Activated CD4-positive, alpha-beta T cell treated with anti-CD3 and anti-CD28 coated beads, Interleukin-2, amount 10 ng/mL, durations not matched to agents 24 days and 14 days (primary cell): ENCODE results near the gene BTF3L4. TPM values are rescaled to one million over a fixed set of nuclear protein-coding genes. Genes with fewer than 3 reads are reported as not detected.
A peak's percentile ranks its signal among the peaks of the same experiment; 100 is the strongest.
"Not testable (repeated sequence)": the region's sequence is repeated elsewhere in the genome, so short reads cannot be mapped to it uniquely, and the experiment has no call there.

Experiments
- DNase-seq: peaks from one replicate; pipeline ENCODE4 v3.0.0; 2022
- H3K27ac Mint-ChIP-seq: one replicate; pipeline ENCODE4 v1.8.0; 2022; ENCODE audit warnings: mild to moderate bottlenecking, mixed read lengths
- H3K27me3 Mint-ChIP-seq: one replicate; pipeline ENCODE4 v1.8.0; 2022; ENCODE audit warnings: mixed read lengths
- H3K36me3 Mint-ChIP-seq: one replicate; pipeline ENCODE4 v1.8.0; 2022; ENCODE audit warnings: low read depth, mild to moderate bottlenecking, mixed read lengths
- H3K4me1 Mint-ChIP-seq: one replicate; pipeline ENCODE4 v1.8.0; 2021; ENCODE audit warnings: mixed read lengths
- H3K4me3 Mint-ChIP-seq: one replicate; pipeline ENCODE4 v1.8.0; 2022; ENCODE audit warnings: mild to moderate bottlenecking, moderate library complexity, mixed read lengths
- H3K9me3 Mint-ChIP-seq: one replicate; pipeline ENCODE4 v1.8.0; 2021; ENCODE audit warnings: mixed read lengths
- intact Hi-C: fragments of 100-400 bp; cut with micrococcal nuclease; formaldehyde crosslinking; loops from one replicate; pipeline ENCODE4 v1.15.1; 2023
- total RNA-seq: library from RNA; stranded (reverse); gene quantifications from 2 replicates; pipeline ENCODE4 v1.2.3, GENCODE V29; 2022

BTF3L4 gene
- total RNA-seq, 1 donor from 2014 or later: 50.0 TPM

DNA sequence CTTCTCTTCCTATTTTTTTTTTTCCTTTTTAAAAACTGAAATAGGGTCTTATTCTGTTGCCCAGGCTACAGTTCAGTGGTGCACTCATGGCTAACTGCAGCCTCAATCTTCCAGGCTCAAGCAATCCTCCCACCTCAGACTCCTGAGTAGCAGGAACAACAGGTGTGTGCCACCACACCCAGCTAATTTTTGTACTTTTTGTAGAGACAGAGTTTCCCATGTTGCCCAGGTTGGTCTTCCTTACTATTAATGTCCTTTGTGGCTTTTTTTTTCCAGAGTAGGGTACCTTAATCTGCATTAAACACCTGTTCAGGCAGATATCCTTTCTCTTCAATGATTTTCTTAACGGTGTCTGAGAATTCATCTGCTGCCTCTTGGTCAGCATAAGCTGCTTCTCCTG, 18.2 kb upstream of the BTF3L4 start:
- Mint-ChIP-seq H3K36me3 (peaks cover 31% of the 10 kb centered on the region), H3K27ac (no peak overlapping the region), H3K27me3 (no peaks in the 10 kb centered on the region), H3K9me3 (peaks cover 3% of the 10 kb centered on the region), H3K4me3 (no peak overlapping the region), H3K4me1 (peaks cover 8% of the 10 kb centered on the region)
- intact Hi-C loops: no loop called here
- no peak for DNase-seq

DNA sequence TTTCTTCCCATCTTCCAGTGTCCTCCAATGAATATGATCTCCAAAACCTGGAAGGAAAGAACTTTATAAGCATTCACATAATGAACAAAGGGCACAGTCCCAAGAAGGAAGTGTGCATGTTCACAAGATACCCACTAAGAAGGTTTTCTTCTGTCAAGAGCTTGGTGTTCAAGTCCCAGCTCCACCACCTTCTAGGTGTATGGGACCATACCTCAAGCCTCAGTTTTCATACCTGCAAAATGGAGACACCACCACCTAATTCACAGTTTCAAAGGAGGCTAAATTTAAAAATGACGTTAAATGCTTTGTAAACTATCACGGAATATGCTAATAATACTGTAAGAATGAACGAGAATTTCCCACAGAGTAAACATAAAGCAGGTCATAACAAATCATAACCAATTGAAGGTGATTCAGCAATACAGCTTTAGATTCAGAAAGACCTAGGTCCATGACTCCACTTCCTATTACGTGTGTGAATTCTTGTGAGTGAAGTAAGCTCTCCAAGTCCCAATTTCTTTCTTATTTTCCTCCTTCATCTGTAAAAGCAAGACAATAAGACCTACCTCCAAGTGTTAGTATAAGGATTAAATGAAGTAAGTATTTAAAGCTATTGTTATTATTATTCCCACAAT, 14.4 kb upstream of the BTF3L4 start:
- no peak for DNase-seq
- Mint-ChIP-seq H3K36me3 (peaks cover 27% of the 10 kb centered on the region), H3K27me3 (no peaks in the 10 kb centered on the region), H3K4me1 (peaks cover 2% of the 10 kb centered on the region), H3K9me3 (no peaks in the 10 kb centered on the region), H3K27ac (no peak overlapping the region), H3K4me3 (no peak overlapping the region)
- intact Hi-C loops: no loop called here

- no peak overlapping the region for H3K27ac Mint-ChIP-seq
These were observed 10.9 kb upstream of the BTF3L4 start for GRCh38 chr1:52045236-52045635.

DNA sequence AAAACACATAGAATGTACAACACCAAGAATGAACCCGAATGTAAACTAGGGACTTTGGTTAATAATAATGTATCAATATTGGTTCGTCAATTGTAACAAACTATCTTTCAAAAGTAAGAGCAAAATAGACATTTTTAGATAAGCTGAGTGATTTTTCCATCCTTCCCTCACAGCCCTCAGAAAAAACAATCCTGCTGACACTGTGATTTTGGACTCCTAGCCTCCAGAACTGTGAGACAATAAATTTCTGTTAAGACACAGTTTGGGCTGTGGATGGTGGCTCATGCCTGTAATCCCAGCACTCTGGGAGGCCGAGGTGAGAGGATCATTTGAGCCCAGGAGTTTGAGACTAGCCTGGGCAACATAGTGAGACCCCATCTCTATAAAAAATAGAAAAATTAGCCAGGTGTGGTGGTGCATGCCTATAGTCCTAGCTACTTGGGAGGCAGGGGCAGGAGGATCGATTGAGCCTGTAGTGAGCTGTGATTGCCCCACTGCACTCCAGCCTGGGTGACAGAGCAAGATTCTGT, 10.4 kb upstream of the BTF3L4 start:
- intact Hi-C loops, DNase-seq, H3K4me3 Mint-ChIP-seq, H3K9me3 Mint-ChIP-seq, H3K4me1 Mint-ChIP-seq, H3K27me3 Mint-ChIP-seq, H3K27ac Mint-ChIP-seq: not testable (repeated sequence)
- H3K36me3 Mint-ChIP-seq: peaks cover 22% of the 10 kb centered on the region

More at GRCh38 chr1:52045236-52045635, 10.9 kb upstream of the BTF3L4 start:
- Mint-ChIP-seq H3K36me3 (peaks cover 23% of the 10 kb centered on the region), H3K4me3 (no peak overlapping the region), H3K9me3 (no peaks in the 10 kb centered on the region), H3K4me1 (peaks cover 5% of the 10 kb centered on the region), H3K27me3 (no peaks in the 10 kb centered on the region)
- intact Hi-C loops: no loop called here
- DNase-seq: no peak

DNA sequence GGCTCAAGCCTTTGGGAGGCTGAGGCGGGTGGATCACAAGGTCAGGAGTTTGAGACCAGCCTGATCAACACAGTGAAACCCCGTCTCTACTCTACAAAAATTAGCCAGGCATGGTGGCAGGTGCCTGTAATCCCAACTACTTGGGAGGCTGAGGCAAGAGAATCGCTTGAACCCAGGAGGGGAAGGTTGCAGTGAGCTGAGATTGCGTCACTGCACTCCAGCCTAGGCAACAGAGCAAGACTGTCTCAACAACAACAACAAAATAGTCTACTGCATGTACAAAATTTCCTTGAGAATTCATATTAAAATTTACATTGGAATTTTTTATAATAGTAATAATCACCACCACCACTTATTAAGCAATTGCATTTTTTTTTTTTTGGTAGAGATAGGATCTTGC, 6.8 kb upstream of the BTF3L4 start:
- Mint-ChIP-seq H3K4me1 (peaks cover 24% of the 10 kb centered on the region), H3K36me3 (peaks cover 29% of the 10 kb centered on the region)
- H3K9me3 Mint-ChIP-seq, H3K27ac Mint-ChIP-seq, DNase-seq, H3K4me3 Mint-ChIP-seq, H3K27me3 Mint-ChIP-seq, intact Hi-C loops: not testable (repeated sequence)

DNA sequence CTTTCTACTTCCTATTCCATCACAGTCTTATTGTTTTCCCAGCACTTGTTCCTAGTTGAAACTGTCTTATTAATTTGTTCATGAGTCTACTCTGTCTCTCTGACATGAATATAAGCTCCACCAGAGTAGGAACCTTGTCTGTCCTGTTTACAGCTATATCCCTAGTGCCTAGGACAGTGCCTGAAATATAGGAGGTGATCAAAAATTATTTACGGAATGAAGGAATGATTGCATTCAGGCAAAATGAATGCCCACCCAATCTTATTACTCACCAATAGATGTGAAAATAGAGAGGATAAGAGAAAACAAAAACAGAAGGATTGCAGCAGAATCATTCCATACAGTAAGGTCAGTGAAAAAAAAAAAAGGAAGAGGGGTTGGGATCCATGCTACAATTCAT, 2.2 kb upstream of the BTF3L4 start:
- H3K27ac Mint-ChIP-seq: no peak overlapping the region
- no peaks in the 10 kb centered on the region for H3K27me3 Mint-ChIP-seq
- intact Hi-C loops: loop anchor here (10.0 kb wide), 4 partner anchors 439 to 871 kb away; partner anchors contain the start of genes ECHDC2, EPS15, OSBPL9 and SCP2
- H3K36me3 Mint-ChIP-seq: peaks cover 27% of the 10 kb centered on the region
- peaks cover 44% of the 10 kb centered on the region for H3K4me1 Mint-ChIP-seq
- no peaks in the 10 kb centered on the region for H3K9me3 Mint-ChIP-seq
- H3K4me3 Mint-ChIP-seq: peak overlapping the region; percentile 92
- no peak for DNase-seq

DNA sequence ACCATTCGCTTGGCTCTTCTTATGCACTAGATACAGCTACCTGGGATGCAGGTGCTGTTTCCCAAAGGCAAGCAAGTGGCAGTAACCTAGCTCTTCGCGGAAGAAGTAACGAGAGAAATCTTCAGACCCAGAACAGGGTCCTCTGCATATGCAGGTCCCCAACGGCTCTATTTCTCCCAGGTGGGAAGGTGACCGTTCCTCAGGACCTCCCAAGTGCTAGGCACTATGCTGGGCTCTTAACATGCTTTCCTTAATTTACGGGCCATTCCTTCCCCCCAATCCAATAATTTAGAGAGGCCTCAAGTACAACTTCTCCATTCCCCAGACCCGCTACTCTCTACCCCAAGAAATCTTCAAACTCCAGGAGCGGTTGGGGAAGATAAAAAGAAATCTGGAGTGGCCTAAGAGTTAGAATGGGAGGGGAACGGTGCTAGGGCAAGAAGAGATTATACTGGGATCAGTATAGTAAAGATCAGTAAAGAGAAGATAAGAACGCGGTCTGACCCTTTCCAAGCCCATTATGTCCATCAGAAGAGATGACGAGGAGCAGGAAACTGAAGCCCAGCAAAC, 1.5 kb upstream of the BTF3L4 start:
- Mint-ChIP-seq H3K4me3 (peak overlapping the region; percentile 92), H3K9me3 (no peaks in the 10 kb centered on the region), H3K36me3 (peaks cover 30% of the 10 kb centered on the region), H3K4me1 (peaks cover 49% of the 10 kb centered on the region), H3K27me3 (no peaks in the 10 kb centered on the region), H3K27ac (peak overlapping the region; percentile 100)
- peak; percentile 70 for DNase-seq
- intact Hi-C loops: loop anchor here (5.0 to 10.0 kb wide), 5 partner anchors 440 to 1273 kb away; partner anchors contain the start of genes ECHDC2, EPS15, LRP8 and OSBPL9

DNA sequence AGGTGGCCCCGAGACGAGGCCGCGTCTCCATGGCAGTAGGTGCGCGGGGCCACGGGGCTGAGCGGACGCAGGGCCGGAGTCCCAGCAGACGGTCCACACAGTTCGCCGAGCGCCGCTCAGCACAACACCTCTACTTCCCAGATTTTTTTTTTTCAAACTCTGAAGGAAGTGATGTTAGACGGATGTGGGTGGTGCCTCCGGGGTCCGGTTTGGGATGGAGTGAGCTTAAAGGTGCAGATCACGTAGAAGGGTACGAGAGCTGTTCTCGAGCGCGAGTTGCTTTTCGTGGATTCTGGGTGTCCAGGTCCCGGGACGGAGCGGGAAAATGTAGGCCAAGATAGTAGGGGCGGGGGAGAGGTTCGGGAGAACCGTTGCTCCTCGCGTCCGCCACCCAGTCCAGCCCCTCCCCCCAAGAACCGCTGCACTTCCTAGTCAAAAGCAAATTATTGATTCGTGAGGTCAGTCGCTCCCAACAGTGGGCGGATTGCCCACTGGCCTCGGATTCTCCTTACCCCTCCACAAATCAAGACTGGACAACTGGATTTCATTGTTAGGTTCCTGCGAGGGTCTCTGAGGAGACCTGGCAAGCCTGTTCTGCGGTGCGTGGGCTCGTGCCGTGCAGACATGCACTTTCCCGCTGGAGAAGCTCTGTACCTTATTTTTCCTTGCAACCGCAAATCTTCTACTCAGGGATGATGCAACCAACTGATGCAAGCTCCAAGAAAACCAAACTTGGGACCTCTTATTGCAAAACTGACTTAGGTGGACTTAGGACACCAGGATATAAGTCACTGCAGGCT, 829 bp upstream of the BTF3L4 start, which contains the start of gene TXNDC12:
TSS of gene TXNDC12 (minus strand) at position 126 of the 800 bp plus-strand sequence. CDS start at position 31, 95 bp downstream.
- Mint-ChIP-seq H3K4me1 (peaks cover 48% of the 10 kb centered on the region), H3K27ac (peak within 1 kb of the TSS; percentile 100), H3K4me3 (peak within 1 kb of the TSS; percentile 92), H3K9me3 (no peaks in the 10 kb centered on the region), H3K36me3 (peaks cover 32% of the 10 kb centered on the region), H3K27me3 (no peaks in the 10 kb centered on the region)
- DNase-seq: peak; percentile 93
- intact Hi-C loops: loop anchor here (5.0 to 10.0 kb wide), 5 partner anchors 440 to 1272 kb away; partner anchors contain the start of genes ECHDC2, EPS15, LRP8 and OSBPL9

GRCh38 chr1:52055866-52056162, 281 bp upstream of the BTF3L4 start:
- peaks cover 37% of the 10 kb centered on the region for H3K36me3 Mint-ChIP-seq
- H3K4me3 Mint-ChIP-seq: peak overlapping the region; percentile 92
- H3K27me3 Mint-ChIP-seq: no peaks in the 10 kb centered on the region
- peaks cover 48% of the 10 kb centered on the region for H3K4me1 Mint-ChIP-seq
- peak overlapping the region; percentile 100 for H3K27ac Mint-ChIP-seq
- H3K9me3 Mint-ChIP-seq: no peaks in the 10 kb centered on the region
- intact Hi-C loops: loop anchor here (1.0 to 10.0 kb wide), 11 partner anchors 23 to 1271 kb away; partner anchors contain the start of genes CC2D1B, ECHDC2, EPS15 and GPX7
- DNase-seq: no peak

- DNase-seq: no peak
- no peaks in the 10 kb centered on the region for H3K9me3 Mint-ChIP-seq
- intact Hi-C loops: loop anchor here (1.0 to 10.0 kb wide), 11 partner anchors 24 to 1270 kb away; partner anchors contain the start of genes CC2D1B, ECHDC2, EPS15 and GPX7
- peak overlapping the region; percentile 100 for H3K27ac Mint-ChIP-seq
- H3K4me1 Mint-ChIP-seq: peaks cover 46% of the 10 kb centered on the region
- H3K4me3 Mint-ChIP-seq: peak overlapping the region; percentile 92
- peaks cover 39% of the 10 kb centered on the region for H3K36me3 Mint-ChIP-seq
- H3K27me3 Mint-ChIP-seq: no peaks in the 10 kb centered on the region
These were observed 789 bp downstream of the BTF3L4 start for GRCh38 chr1:52056937-52057231.

- DNase-seq: no peak
- peak overlapping the region; percentile 100 for H3K27ac Mint-ChIP-seq
- peaks cover 43% of the 10 kb centered on the region for H3K4me1 Mint-ChIP-seq
- intact Hi-C loops: loop anchor here (2.0 to 10.0 kb wide), 7 partner anchors 84 to 1270 kb away; partner anchors contain the start of genes ECHDC2, EPS15, GPX7 and LRP8
- no peaks in the 10 kb centered on the region for H3K27me3 Mint-ChIP-seq
- H3K36me3 Mint-ChIP-seq: peaks cover 38% of the 10 kb centered on the region
- H3K9me3 Mint-ChIP-seq: no peaks in the 10 kb centered on the region
- peak overlapping the region; percentile 92 for H3K4me3 Mint-ChIP-seq
These were observed 1.2 kb downstream of the BTF3L4 start for GRCh38 chr1:52057255-52057654.

DNA sequence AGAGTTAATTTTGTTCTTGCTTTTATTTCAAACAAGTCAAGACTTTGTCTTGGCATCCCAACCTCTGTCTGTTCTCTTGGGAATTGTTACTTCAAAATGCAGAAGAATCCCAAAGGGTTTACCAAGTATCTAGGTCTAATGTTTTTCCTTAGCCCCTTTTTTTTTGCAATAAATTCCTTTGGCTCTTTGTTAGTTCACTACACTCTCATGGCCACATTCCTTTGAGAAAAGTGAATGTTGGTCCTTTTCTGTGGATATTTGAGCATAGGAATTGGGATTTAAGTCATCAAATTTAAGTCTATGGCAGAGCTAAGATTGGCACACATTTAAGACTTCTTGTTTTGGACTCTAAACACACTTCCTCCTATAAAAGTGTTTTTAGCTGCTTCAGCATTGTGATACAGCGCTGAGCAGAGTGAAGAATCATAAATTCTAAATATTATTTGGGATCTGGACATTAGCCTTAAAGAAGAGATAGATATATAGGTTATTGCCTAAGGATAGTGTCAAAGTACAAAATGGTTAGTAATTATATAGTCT, 1.9 kb downstream of the BTF3L4 start:
- Mint-ChIP-seq H3K36me3 (peaks cover 39% of the 10 kb centered on the region), H3K27ac (peak overlapping the region; percentile 100), H3K9me3 (no peaks in the 10 kb centered on the region), H3K4me1 (peaks cover 41% of the 10 kb centered on the region), H3K4me3 (peak overlapping the region; percentile 92), H3K27me3 (no peaks in the 10 kb centered on the region)
- intact Hi-C loops: loop anchor here (2.0 to 10.0 kb wide), 7 partner anchors 83 to 1269 kb away; partner anchors contain the start of genes ECHDC2, EPS15, GPX7 and LRP8
- DNase-seq: no peak

- H3K36me3 Mint-ChIP-seq: peaks cover 46% of the 10 kb centered on the region
- peaks cover 36% of the 10 kb centered on the region for H3K4me1 Mint-ChIP-seq
- no peaks in the 10 kb centered on the region for H3K9me3 Mint-ChIP-seq
- H3K27ac Mint-ChIP-seq: no peak overlapping the region
- DNase-seq: no peak
- H3K27me3 Mint-ChIP-seq: no peaks in the 10 kb centered on the region
- no peak overlapping the region for H3K4me3 Mint-ChIP-seq
- intact Hi-C loops: loop anchor here (5.0 to 10.0 kb wide), 5 partner anchors 445 to 1268 kb away; partner anchors contain the start of genes ECHDC2, EPS15, LRP8 and OSBPL9
These were observed 3.2 kb downstream of the BTF3L4 start for GRCh38 chr1:52059321-52059720.
